Liver (tissue), 9 donors: Measurements from ENCODE around the gene NWD2. TPM values are rescaled to one million over a fixed set of nuclear protein-coding genes. Genes with fewer than 3 reads are reported as not detected.

Experiments used
- DNase-seq: peaks from one replicate; pipeline ENCODE4 v3.0.0-alpha.2; 2017; ENCODE audit warnings: low spot score
- H3K27ac ChIP-seq, 2 donors: one replicate each; pipeline ENCODE4 v1.7.0; 2013; ENCODE audit warnings: inconsistent platforms in 2 of 2, low read length in 2 of 2, control low read depth in 1 of 2, low read depth in 1 of 2, mild to moderate bottlenecking in 1 of 2
- H3K27me3 ChIP-seq, 4 donors: one replicate each; pipeline versions ENCODE4 v1.6.1 to v1.7.0; 2013; ENCODE audit warnings: low read length in 3 of 4, inconsistent platforms in 1 of 4, mild to moderate bottlenecking in 1 of 4, moderate library complexity in 1 of 4; ENCODE audit not compliant: control insufficient read depth in 4 of 4, insufficient read depth in 4 of 4
- H3K36me3 ChIP-seq, 4 donors: one replicate each; pipeline versions ENCODE4 v1.6.1 to v1.7.0; 2013; ENCODE audit warnings: low read length in 3 of 4, mild to moderate bottlenecking in 3 of 4, low read depth in 1 of 4, moderate library complexity in 1 of 4; ENCODE audit not compliant: control insufficient read depth in 4 of 4, insufficient read depth in 3 of 4
- H3K4me1 ChIP-seq, 4 donors: one replicate each; pipeline versions ENCODE4 v1.6.1 to v1.7.0; 2013; ENCODE audit warnings: low read length in 3 of 4, mild to moderate bottlenecking in 3 of 4, moderate library complexity in 1 of 4; ENCODE audit not compliant: control insufficient read depth in 4 of 4, insufficient read depth in 4 of 4
- H3K4me3 ChIP-seq, 3 donors: one replicate each; pipeline versions ENCODE4 v1.6.1 to v1.7.0; 2013; ENCODE audit warnings: low read length in 3 of 3, control low read depth in 1 of 3, low read depth in 1 of 3, mild to moderate bottlenecking in 1 of 3
- H3K9ac ChIP-seq, 2 donors: one replicate each; pipeline ENCODE4 v1.7.0; 2013; ENCODE audit warnings: low read length in 2 of 2, mild to moderate bottlenecking in 2 of 2, moderate library complexity in 2 of 2, control low read depth in 1 of 2, low read depth in 1 of 2
- H3K9me3 ChIP-seq, 4 donors: one replicate each; pipeline versions ENCODE4 v1.6.1 to v1.7.0; 2013; ENCODE audit warnings: low read length in 3 of 4; ENCODE audit not compliant: control insufficient read depth in 4 of 4
- EGR1 ChIP-seq, 2 donors: IDR thresholded peaks; 2 replicates each; pipeline ENCODE4 v1.6.1; 2016 to 2018; ENCODE audit warnings: antibody characterized with exemption in 2 of 2, low read depth in 2 of 2
- FOXA1 ChIP-seq: IDR thresholded peaks from 2 replicates; pipeline ENCODE4 v1.6.1; 2016; ENCODE audit warnings: antibody characterized with exemption
- GABPA ChIP-seq, 2 donors: IDR thresholded peaks in 1 of 2; conservative IDR thresholded peaks in 1 of 2; 2 replicates each; pipeline ENCODE4 v1.6.1; 2016; ENCODE audit warnings: antibody characterized with exemption in 2 of 2, mild to moderate bottlenecking in 1 of 2, moderate library complexity in 1 of 2
- HNF4A ChIP-seq, 2 donors: conservative IDR thresholded peaks; 2 replicates each; pipeline ENCODE4 v1.6.1; 2016; ENCODE audit warnings: antibody characterized with exemption in 2 of 2, mild to moderate bottlenecking in 2 of 2
- HNF4G ChIP-seq: IDR thresholded peaks from 2 replicates; pipeline ENCODE4 v1.6.1; 2016; ENCODE audit warnings: antibody characterized with exemption
- JUND ChIP-seq, 2 donors: IDR thresholded peaks; 2 replicates each; pipeline ENCODE4 v1.6.1; 2016; ENCODE audit warnings: antibody characterized with exemption in 2 of 2
- NR2F2 ChIP-seq: IDR thresholded peaks from 2 replicates; pipeline ENCODE4 v1.6.1; 2016; ENCODE audit warnings: antibody characterized with exemption
- RAD21 ChIP-seq, 2 donors: IDR thresholded peaks; 2 replicates each; pipeline ENCODE4 v1.6.1; 2016; ENCODE audit warnings: antibody characterized with exemption in 2 of 2, mild to moderate bottlenecking in 2 of 2
- RXRA ChIP-seq, 2 donors: IDR thresholded peaks; 2 replicates each; pipeline ENCODE4 v1.6.1; 2017 to 2018; ENCODE audit warnings: antibody characterized with exemption in 2 of 2, mild to moderate bottlenecking in 1 of 2
- SP1 ChIP-seq: IDR thresholded peaks from 2 replicates; pipeline ENCODE4 v1.6.1; 2018; ENCODE audit warnings: antibody characterized with exemption, mild to moderate bottlenecking
- TAF1 ChIP-seq: conservative IDR thresholded peaks from 2 replicates; pipeline ENCODE4 v1.6.1; 2016; ENCODE audit warnings: antibody characterized with exemption, mild to moderate bottlenecking
- YY1 ChIP-seq: IDR thresholded peaks from 2 replicates; pipeline ENCODE4 v1.6.1; 2016; ENCODE audit warnings: antibody characterized with exemption, mild to moderate bottlenecking
- WGBS: extraction: QIAGEN DNeasy Blood & Tissue Kit; methylation state at CpG from one replicate; pipeline ENCODE4 v1.1.7; 2013; 5-methylcytosine and 5-hydroxymethylcytosine counted together
- polyA plus RNA-seq, 2 donors: library from polyadenylated mRNA; stranded (reverse) in 1 of 2; unstranded in 1 of 2; fragments of 200-250 nt in 1 of 2; fragments of >200 nt in 1 of 2; fragmentation: Nextera tagmentation in 1 of 2; extraction: Ambion mirVana in 1 of 2; gene quantifications; one replicate each; pipeline versions ENCODE4 v1.2.1 to v1.2.3, GENCODE V29; 2013 to 2015
- total RNA-seq, 2 donors: library from RNA; depleted of rRNA; stranded (reverse); fragments of >200 nt; gene quantifications; one replicate each; pipeline ENCODE4 v1.2.3, GENCODE V29; 2014
- TF ChIP-seq, protein P1 (sequence below): IDR thresholded peaks from 2 replicates; pipeline ENCODE4 v1.6.1; 2016; ENCODE audit warnings: antibody characterized with exemption, mild to moderate bottlenecking
- TF ChIP-seq, protein P2 (sequence below): fragments of 150-350 bp; IDR thresholded peaks from 2 replicates; pipeline ENCODE4 v1.5.1; 2017; ENCODE audit warnings: improper control_type of control experiment, low read depth, low read length; ENCODE audit not compliant: missing input control
- TF ChIP-seq, protein P3 (sequence below): IDR thresholded peaks from 2 replicates; pipeline ENCODE4 v1.6.1; 2016; ENCODE audit warnings: antibody characterized with exemption
- TF ChIP-seq, protein P4 (sequence below): IDR thresholded peaks from 2 replicates; pipeline ENCODE4 v1.6.1; 2016; ENCODE audit warnings: antibody characterized with exemption
- TF ChIP-seq, protein P5 (sequence below): IDR thresholded peaks from 2 replicates; pipeline ENCODE4 v1.6.1; 2016; ENCODE audit warnings: antibody characterized with exemption
- donor health status: healthy.
- donor health status: healthy.
- donor health status: healthy.
- donor health status: healthy.
- donor health status: healthy.

The NWD2 gene
- total and polyA plus RNA-seq, 4 donors, result 0.08 to 0.37 TPM; not detected in 2

DNA sequence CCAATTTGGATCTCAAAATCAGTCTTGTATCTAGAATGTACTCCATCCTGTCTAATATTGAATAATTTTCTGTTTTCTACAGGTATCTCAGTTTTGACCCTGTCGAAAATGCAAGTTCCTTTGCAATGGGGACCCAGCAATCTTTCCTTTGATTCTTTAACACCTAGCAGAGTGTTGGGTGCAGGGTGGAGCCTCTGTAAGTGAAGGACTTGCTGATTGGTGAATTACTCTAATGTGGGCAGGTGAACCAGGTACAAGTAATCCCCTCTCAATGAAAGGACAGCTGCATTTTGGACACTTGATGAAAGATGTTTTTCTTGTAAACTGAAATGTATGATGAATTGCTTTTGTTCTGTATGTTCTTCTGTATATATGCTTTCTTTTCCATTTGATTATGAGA, 54.9 kb downstream of the NWD2 start:
- Histone ChIP-seq H3K9ac (no peak overlapping the region), H3K27me3 (no peaks in the 10 kb centered on the region), H3K27ac (no peak overlapping the region), H3K9me3 (peaks cover 0 to 4% (median under 1%) of the 10 kb centered on the region in 4 donors), H3K4me1 (no peaks in the 10 kb centered on the region), H3K36me3 (no peaks in the 10 kb centered on the region), H3K4me3 (no peak overlapping the region)
- TF ChIP-seq FOXA1 (no peak), YY1 (no peak), EGR1 (IDR thresholded peaks at IDR 0.05; ENCODE audit: low read depth in 2 of 2) (no peak), JUND (IDR thresholded peaks at IDR 0.05) (no peak), RXRA (IDR thresholded peaks at IDR 0.05) (no peak), NR2F2 (no peak)
- TF ChIP-seq, protein P1, sequence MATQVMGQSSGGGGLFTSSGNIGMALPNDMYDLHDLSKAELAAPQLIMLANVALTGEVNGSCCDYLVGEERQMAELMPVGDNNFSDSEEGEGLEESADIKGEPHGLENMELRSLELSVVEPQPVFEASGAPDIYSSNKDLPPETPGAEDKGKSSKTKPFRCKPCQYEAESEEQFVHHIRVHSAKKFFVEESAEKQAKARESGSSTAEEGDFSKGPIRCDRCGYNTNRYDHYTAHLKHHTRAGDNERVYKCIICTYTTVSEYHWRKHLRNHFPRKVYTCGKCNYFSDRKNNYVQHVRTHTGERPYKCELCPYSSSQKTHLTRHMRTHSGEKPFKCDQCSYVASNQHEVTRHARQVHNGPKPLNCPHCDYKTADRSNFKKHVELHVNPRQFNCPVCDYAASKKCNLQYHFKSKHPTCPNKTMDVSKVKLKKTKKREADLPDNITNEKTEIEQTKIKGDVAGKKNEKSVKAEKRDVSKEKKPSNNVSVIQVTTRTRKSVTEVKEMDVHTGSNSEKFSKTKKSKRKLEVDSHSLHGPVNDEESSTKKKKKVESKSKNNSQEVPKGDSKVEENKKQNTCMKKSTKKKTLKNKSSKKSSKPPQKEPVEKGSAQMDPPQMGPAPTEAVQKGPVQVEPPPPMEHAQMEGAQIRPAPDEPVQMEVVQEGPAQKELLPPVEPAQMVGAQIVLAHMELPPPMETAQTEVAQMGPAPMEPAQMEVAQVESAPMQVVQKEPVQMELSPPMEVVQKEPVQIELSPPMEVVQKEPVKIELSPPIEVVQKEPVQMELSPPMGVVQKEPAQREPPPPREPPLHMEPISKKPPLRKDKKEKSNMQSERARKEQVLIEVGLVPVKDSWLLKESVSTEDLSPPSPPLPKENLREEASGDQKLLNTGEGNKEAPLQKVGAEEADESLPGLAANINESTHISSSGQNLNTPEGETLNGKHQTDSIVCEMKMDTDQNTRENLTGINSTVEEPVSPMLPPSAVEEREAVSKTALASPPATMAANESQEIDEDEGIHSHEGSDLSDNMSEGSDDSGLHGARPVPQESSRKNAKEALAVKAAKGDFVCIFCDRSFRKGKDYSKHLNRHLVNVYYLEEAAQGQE, result no peak
- TF ChIP-seq, protein P2, sequence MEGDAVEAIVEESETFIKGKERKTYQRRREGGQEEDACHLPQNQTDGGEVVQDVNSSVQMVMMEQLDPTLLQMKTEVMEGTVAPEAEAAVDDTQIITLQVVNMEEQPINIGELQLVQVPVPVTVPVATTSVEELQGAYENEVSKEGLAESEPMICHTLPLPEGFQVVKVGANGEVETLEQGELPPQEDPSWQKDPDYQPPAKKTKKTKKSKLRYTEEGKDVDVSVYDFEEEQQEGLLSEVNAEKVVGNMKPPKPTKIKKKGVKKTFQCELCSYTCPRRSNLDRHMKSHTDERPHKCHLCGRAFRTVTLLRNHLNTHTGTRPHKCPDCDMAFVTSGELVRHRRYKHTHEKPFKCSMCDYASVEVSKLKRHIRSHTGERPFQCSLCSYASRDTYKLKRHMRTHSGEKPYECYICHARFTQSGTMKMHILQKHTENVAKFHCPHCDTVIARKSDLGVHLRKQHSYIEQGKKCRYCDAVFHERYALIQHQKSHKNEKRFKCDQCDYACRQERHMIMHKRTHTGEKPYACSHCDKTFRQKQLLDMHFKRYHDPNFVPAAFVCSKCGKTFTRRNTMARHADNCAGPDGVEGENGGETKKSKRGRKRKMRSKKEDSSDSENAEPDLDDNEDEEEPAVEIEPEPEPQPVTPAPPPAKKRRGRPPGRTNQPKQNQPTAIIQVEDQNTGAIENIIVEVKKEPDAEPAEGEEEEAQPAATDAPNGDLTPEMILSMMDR, result no peak
- no peak for DNase-seq
- WGBS, result 66% methylated on average over 1 of the region's 1 CpG

DNA sequence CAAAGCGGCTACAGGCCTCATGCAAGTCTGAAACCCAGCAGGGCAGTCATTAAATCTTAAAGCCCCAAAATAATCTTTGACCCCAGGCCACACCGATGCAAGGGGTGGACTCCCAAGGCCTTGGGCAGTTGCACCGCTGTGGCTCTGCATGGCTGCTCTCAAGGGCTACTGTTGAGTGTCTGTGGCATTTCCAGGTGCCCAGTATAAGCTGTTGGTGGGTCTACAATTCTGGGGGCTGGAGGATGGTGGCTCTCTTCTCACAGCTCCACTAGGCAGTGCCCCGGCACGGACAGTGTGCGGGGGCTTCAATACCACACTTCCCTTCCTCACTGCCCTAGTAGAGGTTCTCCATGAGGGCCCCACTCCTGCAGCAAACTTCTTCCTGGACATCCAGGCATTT, 60.1 kb downstream of the NWD2 start:
- H3K36me3 ChIP-seq, result no peaks in the 10 kb centered on the region
- no peaks in the 10 kb centered on the region for H3K27me3 ChIP-seq
- DNase-seq, result no peak
- peaks cover 2 to 11% (median 6%) of the 10 kb centered on the region in 4 donors for H3K9me3 ChIP-seq
- no peak overlapping the region for H3K27ac ChIP-seq
- no peak overlapping the region for H3K9ac ChIP-seq
- 88% methylated on average over 6 of the region's 6 CpGs for WGBS
- no peak for TF ChIP-seq HNF4G
- no peak for TF ChIP-seq RXRA (IDR thresholded peaks at IDR 0.05)
- TF ChIP-seq TAF1, result no peak
- TF ChIP-seq RAD21 (IDR thresholded peaks at IDR 0.05), result no peak
- no peak overlapping the region for H3K4me3 ChIP-seq
- H3K4me1 ChIP-seq, result no peaks in the 10 kb centered on the region

DNA sequence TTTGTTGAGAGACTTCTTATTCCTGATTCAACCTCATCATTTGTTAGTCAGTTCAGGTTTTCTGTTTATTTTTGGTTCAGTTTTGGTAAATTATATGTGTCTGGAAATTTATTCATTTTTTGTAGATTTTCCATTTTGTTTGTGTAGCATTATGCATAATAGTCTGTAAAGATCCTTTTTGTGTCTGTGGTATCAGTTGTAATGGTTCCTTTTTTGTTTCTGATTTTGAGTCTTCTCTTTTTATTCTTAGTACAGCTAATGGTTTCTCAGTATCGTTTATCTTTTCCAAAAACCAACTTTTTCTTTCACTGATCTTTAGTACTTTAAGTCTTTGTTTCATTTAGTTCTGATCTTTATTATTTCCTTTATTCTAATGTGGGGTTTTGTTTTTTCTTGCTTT, 61.4 kb downstream of the NWD2 start:
- 82% methylated on average over 1 of the region's 1 CpG for WGBS
- TF ChIP-seq GABPA (IDR thresholded peaks at IDR 0.05 in 1 of 2, conservative IDR thresholded peaks at IDR 0.05 in 1 of 2), result no peak
- TF ChIP-seq, protein P1, result no peak
- no peak for TF ChIP-seq RAD21 (IDR thresholded peaks at IDR 0.05)
- no peak for TF ChIP-seq NR2F2
- no peak for TF ChIP-seq YY1
- TF ChIP-seq FOXA1, result no peak
- TF ChIP-seq, protein P3, sequence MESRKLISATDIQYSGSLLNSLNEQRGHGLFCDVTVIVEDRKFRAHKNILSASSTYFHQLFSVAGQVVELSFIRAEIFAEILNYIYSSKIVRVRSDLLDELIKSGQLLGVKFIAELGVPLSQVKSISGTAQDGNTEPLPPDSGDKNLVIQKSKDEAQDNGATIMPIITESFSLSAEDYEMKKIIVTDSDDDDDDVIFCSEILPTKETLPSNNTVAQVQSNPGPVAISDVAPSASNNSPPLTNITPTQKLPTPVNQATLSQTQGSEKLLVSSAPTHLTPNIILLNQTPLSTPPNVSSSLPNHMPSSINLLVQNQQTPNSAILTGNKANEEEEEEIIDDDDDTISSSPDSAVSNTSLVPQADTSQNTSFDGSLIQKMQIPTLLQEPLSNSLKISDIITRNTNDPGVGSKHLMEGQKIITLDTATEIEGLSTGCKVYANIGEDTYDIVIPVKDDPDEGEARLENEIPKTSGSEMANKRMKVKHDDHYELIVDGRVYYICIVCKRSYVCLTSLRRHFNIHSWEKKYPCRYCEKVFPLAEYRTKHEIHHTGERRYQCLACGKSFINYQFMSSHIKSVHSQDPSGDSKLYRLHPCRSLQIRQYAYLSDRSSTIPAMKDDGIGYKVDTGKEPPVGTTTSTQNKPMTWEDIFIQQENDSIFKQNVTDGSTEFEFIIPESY, result no peak
- TF ChIP-seq HNF4A (conservative IDR thresholded peaks at IDR 0.05), result no peak
- no peak for TF ChIP-seq SP1
- TF ChIP-seq RXRA (IDR thresholded peaks at IDR 0.05), result no peak
- TF ChIP-seq EGR1 (IDR thresholded peaks at IDR 0.05; ENCODE audit: low read depth in 2 of 2), result no peak
- TF ChIP-seq, protein P4, sequence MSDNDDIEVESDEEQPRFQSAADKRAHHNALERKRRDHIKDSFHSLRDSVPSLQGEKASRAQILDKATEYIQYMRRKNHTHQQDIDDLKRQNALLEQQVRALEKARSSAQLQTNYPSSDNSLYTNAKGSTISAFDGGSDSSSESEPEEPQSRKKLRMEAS, result no peak
- TF ChIP-seq HNF4G, result no peak
- TF ChIP-seq, protein P5, sequence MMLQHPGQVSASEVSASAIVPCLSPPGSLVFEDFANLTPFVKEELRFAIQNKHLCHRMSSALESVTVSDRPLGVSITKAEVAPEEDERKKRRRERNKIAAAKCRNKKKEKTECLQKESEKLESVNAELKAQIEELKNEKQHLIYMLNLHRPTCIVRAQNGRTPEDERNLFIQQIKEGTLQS, result no peak

More for the DNA sequence above, 61.4 kb downstream of the NWD2 start:
- no peak for DNase-seq
- no peaks in the 10 kb centered on the region for H3K4me1 ChIP-seq
- no peaks in the 10 kb centered on the region for H3K36me3 ChIP-seq
- no peak overlapping the region for H3K4me3 ChIP-seq
- H3K9me3 ChIP-seq, result peaks cover 2 to 14% (median 6%) of the 10 kb centered on the region in 4 donors
- H3K9ac ChIP-seq, result no peak overlapping the region
- no peaks in the 10 kb centered on the region for H3K27me3 ChIP-seq
- no peak overlapping the region for H3K27ac ChIP-seq
